GM21529 (cell line): ENCODE results near the gene SLC7A5.
A peak's percentile ranks its signal among the peaks of the same experiment; 100 is the strongest.
"Not testable (repeated sequence)": the region's sequence is repeated elsewhere in the genome, so short reads cannot be mapped to it uniquely, and the experiment has no call there.

Experiments used
- ATAC-seq: cut with Tn5 transposase; IDR thresholded peaks from one replicate; pipeline ENCODE4 v1.9.1; 2021; ENCODE audit not compliant: unreplicated experiment

Gene SLC7A5

DNA sequence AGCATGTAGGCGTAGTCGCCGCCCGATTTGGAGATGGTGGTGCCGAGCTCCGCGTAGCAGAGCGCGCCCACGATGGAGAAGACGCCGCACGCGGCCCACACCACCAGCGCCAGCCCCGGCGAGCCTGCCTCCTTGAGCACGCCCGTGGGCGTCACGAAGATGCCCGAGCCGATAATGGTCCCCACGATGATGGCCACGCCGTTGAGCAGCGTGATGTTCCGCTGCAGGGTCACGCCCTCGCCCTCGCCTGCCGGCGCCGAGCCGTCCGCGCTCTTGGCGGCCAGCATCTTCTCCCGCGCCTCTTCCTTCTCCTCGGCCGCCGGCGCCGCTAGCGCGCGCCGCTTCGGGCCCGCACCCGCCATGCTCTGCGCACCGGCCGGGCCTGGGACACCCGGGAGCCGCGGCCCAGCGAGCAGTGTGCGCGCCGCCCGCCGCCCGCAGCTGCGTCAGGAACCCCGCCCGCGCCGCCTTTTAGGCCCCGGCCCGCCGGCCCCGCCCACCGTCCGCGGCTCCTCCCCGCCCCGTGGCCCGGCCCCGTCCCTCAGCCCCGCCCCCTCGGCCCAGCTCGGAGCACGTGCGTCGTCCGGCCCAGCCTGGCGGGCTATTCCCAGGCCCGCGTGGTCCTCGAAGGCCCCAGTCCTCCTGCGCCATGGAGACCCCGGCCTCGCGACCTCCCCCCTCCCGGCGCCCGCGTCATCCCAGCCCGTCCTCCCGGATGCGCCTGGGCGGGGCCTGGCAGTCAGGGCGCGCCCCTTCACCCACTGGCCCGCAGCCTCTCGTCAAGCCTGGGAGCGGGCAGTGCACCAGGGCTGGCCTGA is at the start of gene SLC7A5:
Gene SLC7A5 (minus strand): TSS at position 447 of the 818 bp plus-strand sequence. CDS start 85 bp downstream, at position 362.
- ATAC-seq, result peak; percentile 50

GRCh38 chr16:87918338-87918737 is 49.0 kb upstream of the SLC7A5 start:
- ATAC-seq, result no peak

DNA sequence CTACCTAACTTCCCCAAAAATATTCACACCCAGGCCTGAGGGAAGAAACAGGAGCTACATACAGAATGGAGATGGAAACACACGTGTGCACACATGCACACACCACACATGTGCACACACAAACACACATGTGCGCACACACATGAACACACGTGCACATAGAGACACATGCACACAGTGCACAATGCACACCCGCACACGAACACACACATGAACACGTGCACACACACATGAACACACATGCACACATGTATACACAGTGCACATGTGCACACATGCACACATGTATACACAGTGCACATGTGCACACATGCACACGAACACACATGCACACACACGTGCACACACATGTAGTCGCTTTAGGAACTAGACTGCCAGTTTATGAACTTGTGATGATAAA is 48.2 kb upstream of the SLC7A5 start:
- no peak for ATAC-seq

DNA sequence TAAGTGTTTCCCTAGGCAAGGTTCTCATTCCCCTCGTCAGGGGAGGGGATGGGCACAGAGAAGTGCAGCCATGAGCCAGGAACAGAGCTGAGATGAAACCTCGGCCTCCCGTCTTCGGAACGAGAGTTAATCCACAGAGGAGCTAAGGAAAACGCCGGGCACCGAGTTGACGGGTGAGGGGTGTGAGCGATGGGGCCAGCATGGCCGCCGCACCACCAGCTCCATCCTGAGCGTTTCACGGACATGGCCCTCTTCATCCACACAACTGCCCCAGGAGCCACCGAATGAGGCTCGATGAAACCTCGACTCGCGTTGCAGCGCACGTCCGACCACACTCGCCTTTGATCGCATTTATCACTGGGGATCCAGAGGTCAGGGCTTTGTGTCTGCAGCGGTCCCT is 45.5 kb upstream of the SLC7A5 start:
- no peak for ATAC-seq

- ATAC-seq, result not testable (repeated sequence)
These were observed 44.9 kb upstream of the SLC7A5 start for GRCh38 chr16:87914021-87914725.

GRCh38 chr16:87912691-87913090 is 43.4 kb upstream of the SLC7A5 start:
- not testable (repeated sequence) for ATAC-seq

- ATAC-seq, result not testable (repeated sequence)
These were observed 41.9 kb upstream of the SLC7A5 start for GRCh38 chr16:87911106-87911763.

DNA sequence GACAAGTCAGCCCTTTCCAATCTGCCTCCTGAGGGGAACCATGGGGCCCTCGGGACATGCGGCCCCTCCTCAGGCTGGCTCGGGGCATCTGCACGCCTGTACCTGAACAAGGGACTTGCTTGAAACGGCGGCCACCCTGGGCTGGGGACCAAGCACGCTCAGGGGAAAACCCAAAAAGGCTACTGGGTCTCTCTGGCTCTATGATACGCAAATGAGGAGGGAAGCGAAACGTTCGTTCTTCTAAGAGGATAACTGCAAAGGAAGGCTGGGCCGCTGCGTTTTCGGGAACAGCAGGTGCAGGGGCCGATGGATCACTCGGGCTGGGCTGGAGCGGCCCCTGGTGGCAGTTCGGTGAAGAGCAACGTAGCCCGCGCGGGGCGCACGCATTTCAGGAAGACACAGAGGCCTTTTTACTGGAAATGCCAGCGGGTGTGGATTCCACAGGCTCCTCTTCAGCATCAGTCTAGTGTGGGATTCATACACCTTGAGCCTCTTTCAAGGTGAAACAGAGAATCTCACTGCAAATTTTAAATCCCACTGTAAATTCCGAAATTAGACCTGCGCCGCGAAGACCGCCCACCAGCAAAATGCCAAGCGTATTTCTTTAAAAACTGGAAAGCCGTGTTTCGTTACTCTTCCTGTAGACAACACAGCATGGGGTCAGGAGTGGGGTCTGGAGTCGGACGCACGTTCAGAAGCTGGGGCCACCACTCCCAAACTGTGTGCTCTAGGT is 40.1 kb upstream of the SLC7A5 start:
- ATAC-seq, result peak; percentile 91

GRCh38 chr16:87908101-87908500 is 38.8 kb upstream of the SLC7A5 start:
- not testable (repeated sequence) for ATAC-seq

DNA sequence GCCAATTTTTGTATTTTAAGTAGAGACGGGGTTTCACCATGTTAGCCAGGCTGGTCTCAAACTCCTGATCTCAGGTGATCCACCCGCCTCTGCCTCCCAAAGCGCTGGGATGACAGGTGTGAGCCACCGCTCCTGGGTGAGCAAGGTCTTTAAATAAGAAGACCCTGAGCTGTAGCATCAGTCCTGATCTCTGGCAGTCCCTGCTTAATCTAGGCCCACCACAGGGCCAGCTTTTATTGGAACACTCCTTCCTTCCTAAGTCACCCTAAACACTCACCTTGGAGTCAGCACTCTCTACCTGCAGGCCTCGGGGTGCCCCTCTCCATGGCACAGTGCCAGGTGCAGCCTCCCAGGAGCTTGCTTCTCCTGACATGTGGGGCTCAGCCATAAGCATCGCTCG is 36.2 kb upstream of the SLC7A5 start:
- not testable (repeated sequence) for ATAC-seq

GRCh38 chr16:87904963-87905362 is 35.7 kb upstream of the SLC7A5 start:
- not testable (repeated sequence) for ATAC-seq

DNA sequence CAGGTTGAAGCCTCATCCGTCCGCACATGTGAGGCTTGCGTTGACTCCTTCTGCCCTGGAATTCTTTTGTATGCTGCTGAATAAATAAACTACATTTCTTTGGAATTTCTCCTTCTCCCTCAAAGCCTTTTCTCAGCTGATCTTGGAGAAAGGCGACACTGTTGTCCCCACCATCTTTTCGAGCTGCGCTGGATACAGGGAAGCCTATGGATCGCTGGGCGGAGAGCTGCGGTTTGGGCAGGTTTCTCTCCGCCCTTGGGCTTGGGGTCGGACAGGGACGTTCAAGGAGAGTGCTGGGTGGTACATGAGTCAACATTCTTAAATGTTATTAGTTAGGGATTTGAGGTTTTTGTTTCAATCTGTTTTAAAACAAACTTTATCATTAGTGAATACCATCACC is 31.2 kb upstream of the SLC7A5 start:
- not testable (repeated sequence) for ATAC-seq

DNA sequence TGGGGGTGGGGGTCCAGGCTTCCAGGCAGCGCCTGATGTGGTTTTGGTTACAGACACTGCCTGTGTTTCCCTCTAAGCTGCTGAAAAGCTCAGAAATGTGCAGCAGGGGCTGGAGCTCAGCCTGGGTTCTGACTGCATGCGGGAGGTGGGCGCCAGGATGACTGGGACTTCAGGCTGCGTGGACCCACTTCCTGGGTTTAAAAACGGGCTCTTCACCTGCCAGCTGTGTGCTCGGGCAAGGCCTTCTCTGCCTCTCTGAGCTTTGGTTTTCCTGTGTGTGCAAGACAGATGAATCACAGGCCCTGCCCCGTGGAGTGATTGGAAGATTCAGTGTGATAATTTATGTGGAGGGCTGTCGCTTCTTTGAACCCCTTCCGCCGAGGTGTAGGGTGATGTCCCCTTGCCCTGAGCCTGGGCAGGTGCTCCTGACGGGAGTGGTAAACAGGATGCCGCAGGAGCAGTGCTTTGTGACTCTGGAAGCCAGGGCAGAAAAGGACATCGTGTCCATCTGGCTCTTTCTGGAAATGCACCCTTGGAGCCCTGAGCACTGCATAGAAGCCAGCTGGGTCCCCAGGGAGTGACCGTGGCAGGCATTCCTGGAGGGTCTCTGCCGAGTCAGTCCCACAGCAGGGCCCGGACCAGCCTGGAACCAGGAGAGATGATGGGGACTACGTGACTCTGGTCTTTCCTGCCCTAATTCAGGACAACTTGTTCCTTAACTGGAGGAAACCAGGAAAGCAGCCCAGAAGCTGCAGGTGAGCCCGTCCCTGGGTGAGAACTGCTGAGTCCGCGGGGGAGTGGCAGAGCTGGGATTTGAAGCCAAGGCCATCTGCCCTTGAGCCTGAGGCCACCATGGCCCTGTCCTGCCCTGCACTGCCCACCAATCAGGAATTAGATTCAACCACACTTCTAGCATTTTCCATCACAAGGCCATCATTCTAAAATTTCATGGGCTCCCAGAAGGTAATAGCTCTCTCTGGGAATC is 28.5 kb upstream of the SLC7A5 start:
- ATAC-seq, result no peak

GRCh38 chr16:87896924-87897520 is 27.7 kb upstream of the SLC7A5 start:
- ATAC-seq, result not testable (repeated sequence)

- ATAC-seq, result peak; percentile 18
These were observed 27.0 kb upstream of the SLC7A5 start for GRCh38 chr16:87896176-87896890.

DNA sequence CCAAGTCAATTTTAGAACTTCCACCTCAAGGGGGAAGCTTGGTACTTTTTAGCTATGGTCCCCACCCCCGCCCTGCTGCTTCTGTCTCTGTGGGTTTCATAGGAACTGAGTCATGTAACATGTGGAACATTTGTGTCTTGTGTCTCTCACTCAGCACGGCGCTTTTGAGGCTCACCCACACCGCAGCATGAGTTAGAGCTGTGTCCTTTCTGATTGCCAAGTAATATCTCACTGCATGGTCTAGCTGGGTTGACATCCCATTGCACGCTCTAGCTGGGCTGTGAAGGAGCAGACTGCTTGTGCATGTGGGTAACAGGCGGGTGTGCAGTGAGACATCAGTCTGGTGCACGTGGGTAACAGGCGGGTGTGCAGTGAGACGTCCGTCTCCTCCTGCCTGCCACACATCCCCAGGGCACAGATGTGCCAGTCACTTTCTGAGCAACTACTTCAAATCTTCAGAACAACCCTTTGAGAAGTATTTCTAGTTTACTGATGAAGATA is 26.4 kb upstream of the SLC7A5 start:
- ATAC-seq, result peak; percentile 85

- not testable (repeated sequence) for ATAC-seq
These were observed 24.7 kb upstream of the SLC7A5 start for GRCh38 chr16:87894005-87894404.

- ATAC-seq, result no peak
These were observed 22.5 kb upstream of the SLC7A5 start for GRCh38 chr16:87891764-87892163.
